ENCODE measurements around the gene GALNT12. TPM values are rescaled to one million over a fixed set of nuclear protein-coding genes. Genes with fewer than 3 reads are reported as not detected.

Gene GALNT12
- total RNA-seq, 1 experiment from 2014 or later, result 52.9 TPM

GRCh38 chr9:98836206-98836605, 28.7 kb downstream of the GALNT12 start:
- H3K27me3 ChIP-seq (ENCODE audit: insufficient read depth, low read depth), result no peaks in the 10 kb centered on the region
- no peaks in the 10 kb centered on the region for H3K9me3 ChIP-seq (ENCODE audit: insufficient read depth, low read depth)
- 0 out of 2 replicates have a peak, but pooled peaks cover 8% of the 10 kb centered on the region for H3K36me3 ChIP-seq (ENCODE audit: low read depth)
- DNase-seq, result no peak
- ChIA-PET CTCF (no interaction called here), POLR2A (ENCODE audit: unreplicated experiment) (no interaction called here)
- TF ChIP-seq EZH2 (IDR thresholded peaks at IDR 0.05; ENCODE audit: low read depth) (no peak), CTCF (conservative IDR thresholded peaks at IDR 0.05) (no peak)
- intact Hi-C loops (cut with micrococcal nuclease; ENCODE audit: unreplicated experiment), result no loop called here
- H3K79me2 ChIP-seq (ENCODE audit: low read depth), result no peaks in the 10 kb centered on the region
- no peak overlapping the region for H3K27ac ChIP-seq
- H3F3A ChIP-seq (ENCODE audit: insufficient read depth, low read depth), result no peaks in the 10 kb centered on the region
- H4K20me1 ChIP-seq (ENCODE audit: insufficient read depth), result no peaks in the 10 kb centered on the region
- no peak overlapping the region for H3K4me3 ChIP-seq
- no TSS peak for BruUV-seq (replicated peaks)
- H3K4me1 ChIP-seq (replicated peaks; ENCODE audit: insufficient read depth), result no peaks in the 10 kb centered on the region
- no peak overlapping the region for H2AFZ ChIP-seq
- H3K4me2 ChIP-seq, result no peak overlapping the region
- H3K9me2 ChIP-seq (ENCODE audit: insufficient read depth), result no peaks in the 10 kb centered on the region

DNA sequence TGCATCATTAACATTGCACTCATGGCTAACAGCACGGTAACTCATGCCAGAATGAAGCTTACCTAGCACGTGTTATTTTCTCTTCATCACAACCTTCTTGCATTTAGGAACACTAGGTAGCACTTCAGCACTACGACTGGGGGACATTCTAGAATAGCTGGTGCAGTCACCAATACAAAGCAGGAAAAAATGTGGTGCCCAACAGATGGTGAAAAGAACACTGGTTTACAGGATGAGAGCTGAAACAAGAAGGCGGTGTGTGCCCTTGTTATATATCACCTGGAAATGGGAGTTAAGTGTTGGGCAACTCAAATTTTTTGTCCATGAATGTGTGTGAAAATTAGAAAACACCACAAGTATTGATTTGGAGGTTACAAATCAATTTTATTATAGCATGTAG, 30.0 kb downstream of the GALNT12 start:
- CTCF ChIA-PET, result no interaction called here
- H3K4me1 ChIP-seq (replicated peaks; ENCODE audit: insufficient read depth), result no peaks in the 10 kb centered on the region
- peaks cover 3% of the 10 kb centered on the region; the same call in 1 of the 2 replicates for H3K36me3 ChIP-seq (ENCODE audit: low read depth)
- TF ChIP-seq CTCF (conservative IDR thresholded peaks at IDR 0.05), result no peak
- TF ChIP-seq EZH2 (IDR thresholded peaks at IDR 0.05; ENCODE audit: low read depth), result no peak
- H3K27ac ChIP-seq, result no peak overlapping the region
- H3K27me3 ChIP-seq (ENCODE audit: insufficient read depth, low read depth), result no peaks in the 10 kb centered on the region
- H3K4me2 ChIP-seq, result no peak overlapping the region
- no TSS peak for BruUV-seq (replicated peaks)
- H3K9me3 ChIP-seq (ENCODE audit: insufficient read depth, low read depth), result no peaks in the 10 kb centered on the region
- DNase-seq, result no peak
- POLR2A ChIA-PET (ENCODE audit: unreplicated experiment), result no interaction called here
- H3K9me2 ChIP-seq (ENCODE audit: insufficient read depth), result no peaks in the 10 kb centered on the region
- no peak overlapping the region for H3K4me3 ChIP-seq
- no peaks in the 10 kb centered on the region for H4K20me1 ChIP-seq (ENCODE audit: insufficient read depth)
- H3K79me2 ChIP-seq (ENCODE audit: low read depth), result no peaks in the 10 kb centered on the region
- no peaks in the 10 kb centered on the region for H3F3A ChIP-seq (ENCODE audit: insufficient read depth, low read depth)
- intact Hi-C loops (cut with micrococcal nuclease; ENCODE audit: unreplicated experiment), result no loop called here
- H2AFZ ChIP-seq, result no peak overlapping the region

- Histone ChIP-seq H3K27ac (no peak overlapping the region), H3F3A (ENCODE audit: insufficient read depth, low read depth) (no peaks in the 10 kb centered on the region), H2AFZ (no peak overlapping the region), H3K4me3 (no peak overlapping the region), H3K9me3 (ENCODE audit: insufficient read depth, low read depth) (no peaks in the 10 kb centered on the region), H3K79me2 (ENCODE audit: low read depth) (no peaks in the 10 kb centered on the region), H3K36me3 (ENCODE audit: low read depth) (no peaks in the 10 kb centered on the region; the same call in 1 of the 2 replicates), H4K20me1 (ENCODE audit: insufficient read depth) (no peaks in the 10 kb centered on the region), H3K4me1 (replicated peaks; ENCODE audit: insufficient read depth) (no peaks in the 10 kb centered on the region), H3K9me2 (ENCODE audit: insufficient read depth) (no peaks in the 10 kb centered on the region), H3K27me3 (ENCODE audit: insufficient read depth, low read depth) (no peaks in the 10 kb centered on the region), H3K4me2 (no peak overlapping the region)
- DNase-seq, result no peak
- no peak for TF ChIP-seq CTCF (conservative IDR thresholded peaks at IDR 0.05)
- TF ChIP-seq EZH2 (IDR thresholded peaks at IDR 0.05; ENCODE audit: low read depth), result no peak
- no TSS peak for BruUV-seq (replicated peaks)
- intact Hi-C loops (cut with micrococcal nuclease; ENCODE audit: unreplicated experiment), result no loop called here
- POLR2A ChIA-PET (ENCODE audit: unreplicated experiment), result no interaction called here
- CTCF ChIA-PET, result interaction anchor here (0.6 kb wide), 1 partner anchor 162 kb away, joined by 12 read pairs; no protein-coding TSS in a partner anchor
These were observed 30.8 kb downstream of the GALNT12 start for GRCh38 chr9:98838155-98838867.

Data from PC-9 (cell line).